Activated T-cell treated with anti-CD3 and anti-CD28 coated beads for 1 hour (primary cell): ENCODE measurements around the gene SIGLEC15.
"Not testable (repeated sequence)": the region's sequence is repeated elsewhere in the genome, so short reads cannot be mapped to it uniquely, and the experiment has no call there.

Experiments
- DNase-seq: peaks from one replicate; pipeline ENCODE4 v3.0.0-alpha.2; 2020; ENCODE audit warnings: low read depth

The SIGLEC15 gene

GRCh38 chr18:45844938-45845337 is 19.5 kb downstream of the SIGLEC15 start:
- DNase-seq: no peak

- no peak for DNase-seq
Observed at GRCh38 chr18:45845410-45845809, 19.9 kb downstream of the SIGLEC15 start.

GRCh38 chr18:45847119-45847518 is 21.6 kb downstream of the SIGLEC15 start:
- DNase-seq: no peak

- DNase-seq: not testable (repeated sequence)
Observed at GRCh38 chr18:45848643-45849042, 23.2 kb downstream of the SIGLEC15 start.

GRCh38 chr18:45849529-45849928 is 24.1 kb downstream of the SIGLEC15 start:
- DNase-seq: no peak

- no peak for DNase-seq
Observed at GRCh38 chr18:45850021-45850420, 24.5 kb downstream of the SIGLEC15 start.

GRCh38 chr18:45851161-45851925 is 25.9 kb downstream of the SIGLEC15 start:
- DNase-seq: no peak

GRCh38 chr18:45852631-45853030 is 27.2 kb downstream of the SIGLEC15 start:
- DNase-seq: no peak

- no peak for DNase-seq
Observed at GRCh38 chr18:45854036-45854586, 28.6 kb downstream of the SIGLEC15 start.

- no peak for DNase-seq
Observed at GRCh38 chr18:45856531-45856930, 31.1 kb downstream of the SIGLEC15 start.

GRCh38 chr18:45859334-45859733 is 33.9 kb downstream of the SIGLEC15 start:
- no peak for DNase-seq

GRCh38 chr18:45860492-45860891 is 35.0 kb downstream of the SIGLEC15 start:
- DNase-seq: no peak

- DNase-seq: no peak
Observed at GRCh38 chr18:45860971-45861370, 35.5 kb downstream of the SIGLEC15 start.

- no peak for DNase-seq
Observed at GRCh38 chr18:45861926-45862325, 36.5 kb downstream of the SIGLEC15 start.

GRCh38 chr18:45863469-45863868 is 38.0 kb downstream of the SIGLEC15 start:
- no peak for DNase-seq

GRCh38 chr18:45864081-45864480 is 38.6 kb downstream of the SIGLEC15 start:
- DNase-seq: no peak

GRCh38 chr18:45865466-45865865 is 40.0 kb downstream of the SIGLEC15 start:
- DNase-seq: no peak

GRCh38 chr18:45870419-45870818 is 44.9 kb downstream of the SIGLEC15 start:
- no peak for DNase-seq

- no peak for DNase-seq
Observed at GRCh38 chr18:45871431-45872084, 46.1 kb downstream of the SIGLEC15 start.

- peak; percentile 17 for DNase-seq
Observed at GRCh38 chr18:45874491-45875184, 49.2 kb downstream of the SIGLEC15 start.

- no peak for DNase-seq
Observed at GRCh38 chr18:45876161-45876560, 50.7 kb downstream of the SIGLEC15 start.

GRCh38 chr18:45877403-45877802 is 51.9 kb downstream of the SIGLEC15 start:
- no peak for DNase-seq
